Measurements from ENCODE around the gene SP4. TPM values are rescaled to one million over a fixed set of nuclear protein-coding genes. Genes with fewer than 3 reads are reported as not detected.

SP4 gene
- polyA plus RNA-seq (2011; rRNA removed) = 1.7 and 2.5 TPM in 2 replicates
- polyA minus RNA-seq (2011; rRNA and poly(A)+ RNA removed) = 3.5 and 6.9 TPM in 2 replicates

DNA sequence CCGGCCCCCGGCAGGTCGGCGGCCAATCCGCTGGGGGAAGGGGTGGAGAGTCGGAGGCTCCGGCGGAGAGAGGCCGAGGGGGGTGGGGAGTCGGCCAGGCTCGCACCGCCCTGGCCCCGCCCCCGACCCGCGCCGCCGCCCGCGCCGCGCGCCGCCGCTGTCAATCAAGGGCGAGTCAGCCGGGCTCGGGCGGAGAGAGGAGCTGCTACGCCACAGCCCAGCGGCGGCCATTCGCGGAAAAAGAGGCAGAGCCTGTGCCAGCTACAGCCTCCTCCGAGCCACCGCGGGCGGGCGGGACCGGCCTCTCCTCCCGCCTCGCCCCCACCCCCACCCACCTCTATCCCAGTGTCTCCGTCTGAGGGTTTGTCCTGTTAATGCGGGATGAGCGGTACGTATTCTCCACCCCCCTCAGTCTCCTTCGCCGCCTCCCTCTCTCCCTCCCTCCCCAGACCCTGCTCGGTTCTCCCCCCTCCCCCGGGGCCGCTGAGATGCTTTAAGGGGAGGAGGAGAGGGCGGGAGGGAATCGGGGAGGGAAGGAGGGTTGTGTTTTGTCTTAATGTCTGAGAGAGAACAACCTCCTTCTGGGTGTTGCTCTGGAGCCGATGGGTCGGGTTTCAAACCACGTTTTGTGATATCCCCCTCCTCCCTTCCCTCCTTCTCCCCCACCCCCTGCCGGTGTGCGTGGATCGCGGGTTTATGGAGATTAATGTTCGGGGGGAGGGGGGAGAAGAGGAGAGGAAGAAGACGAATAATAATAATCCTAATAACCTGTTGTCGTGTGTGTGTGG, at the start of gene SP4:
SP4 (plus strand) TSS at position 213 of the 788 bp plus-strand sequence; CDS start at position 382, 169 bp downstream.
- POLR2A ChIA-PET = no interaction called here
- no peaks in the 10 kb centered on the region; the same call in 1 of the 2 replicates for H3K36me3 ChIP-seq (ENCODE audit: control insufficient read depth, insufficient read depth, low read length)
- TF ChIP-seq, protein P1, sequence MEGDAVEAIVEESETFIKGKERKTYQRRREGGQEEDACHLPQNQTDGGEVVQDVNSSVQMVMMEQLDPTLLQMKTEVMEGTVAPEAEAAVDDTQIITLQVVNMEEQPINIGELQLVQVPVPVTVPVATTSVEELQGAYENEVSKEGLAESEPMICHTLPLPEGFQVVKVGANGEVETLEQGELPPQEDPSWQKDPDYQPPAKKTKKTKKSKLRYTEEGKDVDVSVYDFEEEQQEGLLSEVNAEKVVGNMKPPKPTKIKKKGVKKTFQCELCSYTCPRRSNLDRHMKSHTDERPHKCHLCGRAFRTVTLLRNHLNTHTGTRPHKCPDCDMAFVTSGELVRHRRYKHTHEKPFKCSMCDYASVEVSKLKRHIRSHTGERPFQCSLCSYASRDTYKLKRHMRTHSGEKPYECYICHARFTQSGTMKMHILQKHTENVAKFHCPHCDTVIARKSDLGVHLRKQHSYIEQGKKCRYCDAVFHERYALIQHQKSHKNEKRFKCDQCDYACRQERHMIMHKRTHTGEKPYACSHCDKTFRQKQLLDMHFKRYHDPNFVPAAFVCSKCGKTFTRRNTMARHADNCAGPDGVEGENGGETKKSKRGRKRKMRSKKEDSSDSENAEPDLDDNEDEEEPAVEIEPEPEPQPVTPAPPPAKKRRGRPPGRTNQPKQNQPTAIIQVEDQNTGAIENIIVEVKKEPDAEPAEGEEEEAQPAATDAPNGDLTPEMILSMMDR (IDR thresholded peaks at IDR 0.05; ENCODE audit: insufficient read depth, low read depth, low read length) = no peak

DNA sequence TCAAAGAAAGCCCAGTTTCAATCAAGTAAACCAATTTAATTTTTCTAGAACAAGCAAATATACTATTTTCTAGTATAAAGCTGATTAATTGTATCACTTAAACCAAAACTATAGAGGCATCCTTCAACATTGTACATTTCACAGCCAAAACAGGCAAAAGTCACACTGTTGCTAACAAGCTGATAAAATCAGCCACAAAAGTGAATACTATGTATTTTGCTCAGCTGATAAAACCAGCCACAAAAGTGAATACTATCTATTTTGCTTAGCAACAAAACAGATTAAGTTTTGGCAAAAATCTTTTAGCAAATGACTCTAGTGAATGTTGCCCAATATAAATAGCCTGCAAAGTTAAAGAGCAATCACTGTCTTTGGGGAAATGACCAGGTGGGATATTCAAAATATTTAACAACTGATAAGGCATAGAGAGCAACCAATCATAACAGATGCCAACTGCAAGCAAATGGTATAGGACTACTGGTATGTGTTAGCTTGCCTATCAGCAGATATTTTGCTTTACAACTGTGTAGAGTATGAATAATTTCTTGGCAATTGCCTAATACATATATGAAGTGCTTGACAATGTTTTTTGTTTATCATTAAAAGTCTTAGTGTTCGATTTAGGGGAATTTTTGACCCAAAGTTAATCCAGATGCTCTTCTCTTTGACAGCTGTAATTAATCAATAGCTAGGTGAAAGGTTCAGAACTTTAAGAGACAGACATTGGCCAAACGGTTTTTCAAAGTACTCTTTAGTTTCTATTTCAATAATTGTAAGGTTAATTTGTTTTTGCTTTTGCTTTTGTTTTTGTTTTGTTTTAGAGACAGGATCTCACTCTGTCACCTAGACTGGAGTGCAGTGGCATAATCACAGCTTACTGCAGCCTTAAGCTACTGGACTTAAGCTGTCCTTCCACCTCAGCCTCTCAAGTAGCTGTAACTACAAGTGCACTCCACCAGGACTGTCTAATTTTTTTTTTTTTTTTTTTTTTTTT, 44.4 kb upstream of the SP4 start:
- Histone ChIP-seq H3K27me3 (ENCODE audit: control insufficient read depth, insufficient read depth, low read length) (no peaks in the 10 kb centered on the region), H3K4me3 (ENCODE audit: low read depth, low read length) (no peak overlapping the region), H3K36me3 (ENCODE audit: control insufficient read depth, insufficient read depth, low read length) (no peaks in the 10 kb centered on the region)
- TF ChIP-seq, protein P1 (IDR thresholded peaks at IDR 0.05; ENCODE audit: insufficient read depth, low read depth, low read length) = no peak
- ChIA-PET POLR2A (no interaction called here), CTCF (no interaction called here)
- DNase-seq (ENCODE audit: low read depth) = no peak

More for the DNA sequence above, at the start of gene SP4:
- no peaks in the 10 kb centered on the region for H3K27me3 ChIP-seq (ENCODE audit: control insufficient read depth, insufficient read depth, low read length)
- peak within 1 kb of the TSS; percentile 88 for H3K4me3 ChIP-seq (ENCODE audit: low read depth, low read length)
- CTCF ChIA-PET = no interaction called here
- DNase-seq (ENCODE audit: low read depth) = peak; percentile 62

DNA sequence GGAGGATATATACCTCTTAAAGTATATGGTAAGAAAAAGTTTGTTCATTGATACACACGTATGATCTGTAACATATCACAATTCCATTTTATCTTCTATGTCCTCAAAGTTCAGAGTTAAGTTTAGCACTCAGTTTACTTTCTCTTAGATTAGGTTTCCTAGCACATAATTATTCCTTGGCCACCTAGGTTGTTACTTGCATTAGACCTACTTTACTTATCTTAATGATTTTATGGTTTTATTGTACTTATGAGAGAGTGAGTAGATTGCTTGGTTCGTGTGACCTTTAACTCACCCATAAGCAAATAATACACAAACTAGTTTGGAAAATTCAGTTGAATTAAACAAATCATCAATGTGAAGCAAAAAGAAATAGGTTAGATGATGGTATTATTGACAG, 33.9 kb upstream of the SP4 start:
- POLR2A ChIA-PET = no interaction called here
- Histone ChIP-seq H3K36me3 (ENCODE audit: control insufficient read depth, insufficient read depth, low read length) (no peaks in the 10 kb centered on the region), H3K4me3 (ENCODE audit: low read depth, low read length) (no peak overlapping the region), H3K27me3 (ENCODE audit: control insufficient read depth, insufficient read depth, low read length) (no peaks in the 10 kb centered on the region)
- CTCF ChIA-PET = no interaction called here
- DNase-seq (ENCODE audit: low read depth) = no peak
- TF ChIP-seq, protein P1 (IDR thresholded peaks at IDR 0.05; ENCODE audit: insufficient read depth, low read depth, low read length) = no peak

DNA sequence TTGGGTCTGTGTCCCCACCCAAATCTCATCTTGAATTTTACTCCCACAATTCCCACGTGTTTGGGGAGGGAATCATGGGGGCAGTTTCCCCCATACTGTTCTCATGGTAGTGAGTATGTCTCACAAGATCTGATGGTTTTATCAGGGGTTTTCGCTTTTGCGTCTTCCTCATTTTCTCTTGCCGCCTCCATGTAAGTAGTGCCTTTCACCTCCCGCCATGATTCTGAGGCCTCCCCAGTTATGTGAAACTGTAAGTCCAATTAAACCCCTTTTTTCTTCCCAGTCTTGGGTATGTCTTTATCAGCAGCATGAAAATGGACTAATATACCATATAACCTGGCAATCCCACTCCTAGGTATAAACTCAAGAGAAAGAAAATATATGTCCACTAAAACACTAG, 25.9 kb upstream of the SP4 start:
- ChIA-PET CTCF (no interaction called here), POLR2A (no interaction called here)
- TF ChIP-seq, protein P1 (IDR thresholded peaks at IDR 0.05; ENCODE audit: insufficient read depth, low read depth, low read length) = no peak
- DNase-seq (ENCODE audit: low read depth) = no peak
- Histone ChIP-seq H3K4me3 (ENCODE audit: low read depth, low read length) (no peak overlapping the region), H3K36me3 (ENCODE audit: control insufficient read depth, insufficient read depth, low read length) (no peaks in the 10 kb centered on the region), H3K27me3 (ENCODE audit: control insufficient read depth, insufficient read depth, low read length) (no peaks in the 10 kb centered on the region)

All from BJ (cell line).